Fibroblast of lung (primary cell): ENCODE results near the gene RAB20.

Source experiments
- CTCF ChIP-seq, 2 donors: IDR thresholded peaks in 1 of 2; conservative IDR thresholded peaks in 1 of 2; 1 replicate in 1 of 2; 2 replicates in 1 of 2; pipeline ENCODE4 v1.5.1; 2011 to 2012; ENCODE audit warnings: low read length in 2 of 2, control low read depth in 1 of 2, inconsistent platforms in 1 of 2, low read depth in 1 of 2, mild to moderate bottlenecking in 1 of 2
- EZH2 ChIP-seq: IDR thresholded peaks from 2 replicates; pipeline ENCODE4 v1.5.1; 2012; ENCODE audit warnings: low read length, control low read depth, mild to moderate bottlenecking; ENCODE audit errors: missing control alignments

- TF ChIP-seq CTCF (conservative IDR thresholded peaks at IDR 0.05 in 1 of 2, IDR thresholded peaks at IDR 0.05 in 1 of 2; ENCODE audit: low read depth in 1 of 2, low read length in 2 of 2) (no peak), EZH2 (no peak)
These were observed 31.1 kb upstream of the RAB20 start for GRCh38 chr13:110592665-110593064.
